ENCODE measurements around the gene NTM.

Gene NTM

GRCh38 chr11:132205496-132205895, 835.1 kb downstream of the NTM start:
- Histone ChIP-seq H3K27me3 (ENCODE audit: insufficient read depth, poor library complexity, severe bottlenecking) (no peaks in the 10 kb centered on the region), H3K27ac (replicated peaks) (no peak overlapping the region), H3K4me3 (replicated peaks; ENCODE audit: insufficient read depth, low read length) (no peak overlapping the region)
- DNase-seq (ENCODE audit: low read depth in 1 of 2, low spot score in 1 of 2) = no peak
- no peak for TF ChIP-seq GABPA (IDR thresholded peaks at IDR 0.05; ENCODE audit: low read depth)
- no peak for TF ChIP-seq POLR2AphosphoS5 (IDR thresholded peaks at IDR 0.05; ENCODE audit: low read depth)
- no peak for TF ChIP-seq CTCF (IDR thresholded peaks at IDR 0.05; ENCODE audit: insufficient read depth, low read length)
- no peak for TF ChIP-seq SPI1 (IDR thresholded peaks at IDR 0.05; ENCODE audit: borderline replicate concordance, low read depth)
- no peak for TF ChIP-seq REST (IDR thresholded peaks at IDR 0.05; ENCODE audit: insufficient replicate concordance, low read depth)

- H3K27ac ChIP-seq (replicated peaks) = no peak overlapping the region
- no peak for DNase-seq (ENCODE audit: low read depth in 1 of 2, low spot score in 1 of 2)
- no peak overlapping the region for H3K4me3 ChIP-seq (replicated peaks; ENCODE audit: insufficient read depth, low read length)
- TF ChIP-seq GABPA (IDR thresholded peaks at IDR 0.05; ENCODE audit: low read depth) (no peak), CTCF (IDR thresholded peaks at IDR 0.05; ENCODE audit: insufficient read depth, low read length) (no peak), SPI1 (IDR thresholded peaks at IDR 0.05; ENCODE audit: borderline replicate concordance, low read depth) (no peak), POLR2AphosphoS5 (IDR thresholded peaks at IDR 0.05; ENCODE audit: low read depth) (no peak), REST (IDR thresholded peaks at IDR 0.05; ENCODE audit: insufficient replicate concordance, low read depth) (no peak)
- H3K27me3 ChIP-seq (ENCODE audit: insufficient read depth, poor library complexity, severe bottlenecking) = no peaks in the 10 kb centered on the region
Observed at GRCh38 chr11:132206993-132207392, 836.6 kb downstream of the NTM start.

- Histone ChIP-seq H3K4me3 (replicated peaks; ENCODE audit: insufficient read depth, low read length) (no peak overlapping the region), H3K27ac (replicated peaks) (no peak overlapping the region), H3K27me3 (ENCODE audit: insufficient read depth, poor library complexity, severe bottlenecking) (no peaks in the 10 kb centered on the region)
- no peak for TF ChIP-seq REST (IDR thresholded peaks at IDR 0.05; ENCODE audit: insufficient replicate concordance, low read depth)
- no peak for TF ChIP-seq POLR2AphosphoS5 (IDR thresholded peaks at IDR 0.05; ENCODE audit: low read depth)
- TF ChIP-seq SPI1 (IDR thresholded peaks at IDR 0.05; ENCODE audit: borderline replicate concordance, low read depth) = no peak
- no peak for TF ChIP-seq GABPA (IDR thresholded peaks at IDR 0.05; ENCODE audit: low read depth)
- no peak for TF ChIP-seq CTCF (IDR thresholded peaks at IDR 0.05; ENCODE audit: insufficient read depth, low read length)
- DNase-seq (ENCODE audit: low read depth in 1 of 2, low spot score in 1 of 2) = no peak
Observed at GRCh38 chr11:132208477-132209055, 838.2 kb downstream of the NTM start.
